Stimulated activated CD8-positive, alpha-beta memory T cell treated with anti-CD3 and anti-CD28 coated beads, Interleukin-15, amount 100 ng/mL, for 48 hours (primary cell): ENCODE data around the gene GLT6D1.

Experiments
- DNase-seq, 2 donors: peaks; one replicate each; pipeline ENCODE4 v3.0.0-alpha.2; 2020; ENCODE audit warnings: low read depth in 2 of 2

Gene GLT6D1

DNA sequence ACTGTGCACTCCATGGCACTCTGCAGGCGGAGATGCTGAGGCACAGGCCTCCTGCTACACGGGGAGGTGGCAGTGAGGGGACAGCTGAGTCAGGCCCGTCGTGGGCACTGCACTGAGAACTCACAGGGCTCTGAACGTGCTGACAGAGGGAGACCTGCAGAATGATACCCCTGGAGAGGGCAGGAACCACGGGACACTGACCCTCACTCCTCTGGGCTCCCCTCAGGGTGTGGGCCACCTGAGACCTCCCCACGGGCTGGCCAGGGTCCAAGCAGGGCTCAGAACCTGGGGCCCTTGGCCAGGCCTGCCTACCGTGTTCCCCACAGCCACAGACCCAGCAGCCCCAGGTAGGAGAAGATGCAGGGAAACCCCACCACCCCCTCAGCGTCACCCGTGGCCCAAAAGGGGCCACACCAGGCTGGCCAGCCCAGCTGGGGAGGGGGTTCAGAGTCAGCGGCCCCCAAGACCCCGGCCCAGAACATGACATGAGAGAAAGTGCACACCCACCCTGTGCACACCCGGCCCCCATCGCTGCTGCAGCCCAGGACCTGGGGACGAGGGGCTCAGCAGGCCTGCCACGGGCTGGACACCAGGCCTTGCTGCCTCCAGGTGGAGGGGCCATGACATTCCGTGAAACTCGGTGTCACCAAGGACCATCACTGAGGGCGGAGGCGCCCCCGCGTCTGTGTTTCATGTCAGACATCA lies 30.9 kb downstream of the GLT6D1 start:
- DNase-seq: no peak

DNA sequence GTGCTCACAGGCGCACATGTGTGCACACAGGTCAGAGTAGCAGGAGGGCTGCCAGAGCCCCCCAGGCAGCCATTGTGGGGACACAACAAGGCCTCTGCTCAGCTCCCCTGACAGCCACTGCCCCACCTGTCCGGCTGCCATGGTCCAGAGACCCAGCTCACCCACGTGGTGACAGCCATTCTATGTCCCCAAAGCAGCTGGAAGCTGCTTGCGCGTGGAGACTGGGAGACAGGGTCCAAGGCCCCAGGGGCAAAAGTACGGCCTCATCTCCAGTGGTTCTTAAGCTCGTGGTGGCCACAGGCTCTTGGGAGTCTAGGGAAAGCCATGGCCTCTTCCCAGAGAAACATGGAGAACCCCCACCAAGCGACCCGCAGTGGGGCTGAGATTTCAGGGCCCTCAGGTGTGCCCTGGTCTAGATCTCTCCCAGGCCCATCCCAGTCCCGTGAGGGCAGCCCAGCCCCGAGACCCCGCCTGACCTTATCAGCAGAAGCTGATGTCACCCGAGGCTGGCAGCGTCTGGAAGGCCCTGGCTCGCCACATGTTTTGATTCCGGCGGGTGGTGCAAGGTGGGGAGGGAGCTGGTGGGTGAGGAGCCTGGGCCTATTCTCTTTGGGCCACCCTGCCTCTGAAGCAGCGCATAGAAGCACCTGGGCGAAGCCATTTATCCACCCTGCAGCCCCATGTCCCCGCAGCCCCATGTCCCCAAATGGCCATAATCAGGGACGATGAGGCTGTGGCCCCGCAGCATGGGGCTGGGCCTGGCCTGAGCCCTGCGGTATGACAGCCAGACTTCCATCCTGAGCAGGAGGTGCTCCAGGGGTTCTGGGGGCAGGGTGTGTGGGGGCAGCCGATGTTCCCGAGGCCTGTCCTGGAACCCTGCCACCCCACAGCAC lies 31.7 kb downstream of the GLT6D1 start:
- no peak for DNase-seq

DNA sequence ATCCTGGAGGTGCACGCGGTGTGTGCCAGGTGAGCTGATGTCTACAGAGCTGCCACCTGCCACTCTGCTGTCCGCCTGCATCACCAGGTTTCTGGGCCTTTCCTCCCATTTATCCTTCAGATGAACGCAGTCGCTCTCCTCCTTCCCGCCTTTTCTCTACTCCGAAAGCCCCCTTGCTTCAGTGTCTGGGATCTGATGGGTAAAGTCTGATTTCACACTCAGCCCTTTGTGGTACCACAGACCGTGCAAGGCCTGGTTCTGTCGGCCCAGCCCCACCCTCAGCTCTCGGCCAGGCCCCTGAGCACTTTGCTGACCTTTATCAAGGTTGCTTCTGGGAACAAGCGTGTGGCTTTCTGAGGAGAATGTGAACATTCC lies 32.5 kb downstream of the GLT6D1 start:
- DNase-seq: no peak

DNA sequence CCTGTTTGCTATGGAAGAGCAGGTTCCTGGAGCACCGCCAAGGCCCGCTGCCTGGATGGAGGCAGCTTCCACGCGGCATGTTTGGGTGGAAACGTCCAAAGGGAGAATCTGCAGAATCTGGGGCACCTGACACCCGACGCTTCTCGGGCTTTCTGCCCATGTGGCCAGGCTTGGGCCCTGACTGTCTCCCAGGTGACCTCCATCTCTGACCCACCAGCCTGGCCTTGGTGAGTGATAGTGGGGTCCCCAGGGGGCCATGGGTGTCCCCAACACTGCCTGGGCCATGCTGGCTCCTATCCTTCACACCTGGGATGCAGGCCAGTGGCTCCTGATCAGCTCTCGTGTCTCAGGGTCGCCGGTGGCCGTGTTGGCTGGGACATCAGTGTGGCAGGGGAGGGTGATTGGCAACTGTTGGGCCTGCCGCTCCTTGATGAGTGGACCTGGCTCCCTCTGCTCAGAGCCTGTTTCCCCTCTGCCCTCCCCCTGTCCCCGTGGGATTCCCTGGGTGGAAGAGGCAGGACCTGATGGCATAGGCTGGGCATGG lies 34.0 kb downstream of the GLT6D1 start:
- DNase-seq: no peak

DNA sequence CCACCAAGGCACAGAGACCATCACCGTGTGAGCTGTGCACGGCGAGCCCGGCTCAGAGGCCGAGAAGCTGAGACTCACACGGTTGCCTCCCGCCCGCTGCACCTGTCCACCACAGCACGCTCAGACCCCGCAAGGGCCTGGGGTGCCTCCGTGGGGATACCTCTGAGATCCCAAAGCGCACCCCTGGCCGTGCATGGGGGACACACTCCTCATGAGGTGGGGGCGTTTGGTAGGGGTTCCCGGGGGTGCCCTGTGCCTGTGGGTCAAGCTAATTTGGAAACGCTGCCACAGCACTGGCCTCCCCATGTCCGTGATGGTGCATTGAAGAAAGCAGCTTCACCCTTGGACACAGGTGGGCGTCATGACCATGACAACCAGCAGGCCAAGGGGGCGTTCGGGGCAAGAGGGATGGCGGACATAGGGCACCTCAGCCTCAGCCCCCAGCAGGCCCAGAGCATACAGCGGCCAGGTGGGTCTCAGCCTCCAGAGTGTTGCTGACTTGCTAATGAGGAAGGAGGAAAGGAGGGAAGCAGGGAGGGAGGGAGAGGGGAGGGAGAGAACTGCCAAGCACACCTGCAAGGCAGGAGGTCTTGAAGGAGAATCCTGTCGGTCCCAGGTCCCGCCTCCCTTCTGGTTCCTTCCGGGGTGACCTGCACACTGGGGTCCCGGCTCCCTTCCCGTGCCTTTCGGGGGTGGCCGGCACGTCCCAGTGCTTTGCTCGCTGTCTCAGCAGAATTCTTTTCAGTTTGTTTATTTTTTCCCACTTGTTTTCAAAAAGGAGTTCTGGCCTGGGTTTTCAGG lies 34.7 kb downstream of the GLT6D1 start:
- DNase-seq: no peak

DNA sequence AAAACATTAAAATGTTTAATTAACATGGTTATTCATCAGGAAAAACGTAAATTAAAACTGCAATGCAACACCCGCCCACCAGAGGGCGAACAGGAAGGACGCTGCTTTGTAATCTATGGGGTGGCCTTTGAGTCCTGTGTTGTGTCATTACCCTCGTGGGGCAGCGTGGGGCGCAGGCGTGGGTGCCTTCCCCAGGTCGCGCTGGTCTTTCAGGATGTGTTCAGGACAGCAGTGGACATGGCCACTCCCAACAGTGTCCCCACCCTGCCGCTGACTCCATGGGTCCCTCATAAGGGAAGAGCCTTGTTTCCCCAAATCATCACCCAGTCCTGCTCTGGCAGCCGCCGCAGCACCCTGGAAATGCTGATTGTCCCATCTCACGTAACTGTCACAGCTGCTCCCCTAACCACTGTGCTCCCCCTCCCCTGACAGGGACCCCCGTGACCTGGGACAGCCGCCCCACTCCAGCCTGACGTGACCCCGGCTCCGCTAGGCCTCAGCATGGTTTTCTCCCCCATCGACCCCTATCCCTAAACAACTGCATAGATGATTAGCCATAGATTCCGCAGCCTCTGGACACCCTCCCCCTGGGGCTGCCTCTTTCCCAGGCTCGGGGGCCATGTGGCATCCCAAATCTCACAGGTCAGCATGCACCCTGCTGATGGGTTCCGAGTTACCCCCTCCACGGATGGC lies 36.4 kb downstream of the GLT6D1 start:
- peak; percentile 15 to 19 for DNase-seq

DNA sequence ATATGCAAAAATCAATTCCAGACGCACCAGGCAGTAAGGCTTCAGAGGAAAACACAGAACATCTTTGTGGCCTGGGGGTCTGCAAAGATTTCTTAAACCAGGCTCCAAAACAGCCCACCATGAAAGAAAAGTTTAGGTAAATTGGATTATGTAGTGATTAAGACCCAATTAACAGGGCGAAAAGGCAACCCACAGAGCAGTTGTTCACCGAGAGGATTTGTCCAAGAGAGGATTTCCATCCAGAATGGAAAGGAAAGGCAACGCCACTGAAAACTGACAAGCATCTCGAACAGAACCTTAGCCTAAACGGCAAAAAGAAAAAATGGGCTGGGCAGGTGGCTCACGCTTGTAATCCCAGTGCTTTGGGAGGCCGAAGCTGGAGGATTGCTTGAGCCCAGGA lies 37.4 kb downstream of the GLT6D1 start:
- no peak for DNase-seq

DNA sequence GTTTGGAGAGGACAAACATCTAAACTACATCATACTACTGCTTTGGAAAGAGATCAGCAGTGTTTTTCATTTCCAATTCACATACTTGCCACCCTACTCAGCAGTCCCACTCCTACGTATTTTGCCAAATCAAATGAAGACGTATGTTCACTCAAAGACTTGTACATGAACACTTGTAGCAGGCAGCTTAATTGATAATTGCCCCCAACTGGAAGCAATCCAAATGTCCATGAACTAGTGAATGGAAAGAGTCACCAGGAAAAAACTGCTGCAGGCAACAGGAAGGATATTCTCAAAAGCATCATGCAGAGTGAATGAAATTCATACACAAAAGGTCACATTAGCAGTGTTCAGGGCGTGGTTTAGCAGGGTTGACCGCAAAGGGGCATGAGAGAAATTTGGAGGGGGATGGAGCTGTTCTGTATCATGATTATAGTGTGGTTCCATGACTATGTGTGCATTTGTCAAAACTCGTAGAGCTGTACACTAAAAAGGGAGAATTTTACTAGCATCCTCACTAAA lies 39.0 kb downstream of the GLT6D1 start:
- DNase-seq: no peak

DNA sequence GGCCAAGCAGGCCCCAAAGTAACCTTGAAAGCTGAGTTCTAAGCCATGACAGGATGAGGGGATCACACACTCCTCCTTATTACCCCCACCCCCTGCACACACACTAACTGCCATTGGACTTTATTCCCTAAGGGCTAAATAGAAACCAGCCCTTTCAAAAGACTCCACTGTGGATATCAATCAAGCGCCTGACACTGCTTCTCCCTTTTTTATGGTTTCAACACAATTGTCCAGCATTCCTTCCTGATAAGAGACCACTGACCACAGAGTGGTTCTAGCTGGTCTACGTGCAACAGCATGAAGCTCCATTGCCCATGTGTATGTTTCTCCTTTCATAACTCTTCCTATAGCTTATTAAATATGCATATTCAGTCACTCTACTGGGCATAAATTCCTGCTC lies 43.1 kb downstream of the GLT6D1 start:
- no peak for DNase-seq

DNA sequence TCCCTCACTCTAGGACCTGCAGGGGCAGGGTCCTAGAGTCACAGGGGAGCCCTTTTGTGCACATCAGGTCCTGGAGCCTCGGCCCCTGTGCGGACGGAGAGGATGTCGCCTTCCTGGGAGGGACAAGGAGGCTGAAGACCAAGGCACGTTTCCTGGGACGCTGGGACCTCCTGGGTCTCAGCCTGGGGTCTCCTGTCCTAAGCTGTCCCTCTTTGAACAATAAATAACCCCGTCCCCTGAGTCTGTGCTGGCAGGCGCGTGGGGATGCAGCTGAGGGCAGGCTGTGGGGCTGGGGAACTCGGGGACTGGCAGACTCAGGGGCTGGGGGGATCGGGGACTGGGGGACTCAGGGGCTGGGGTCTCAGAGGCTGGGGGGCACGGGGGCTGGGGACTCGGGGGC lies 46.7 kb downstream of the GLT6D1 start:
- DNase-seq: no peak

DNA sequence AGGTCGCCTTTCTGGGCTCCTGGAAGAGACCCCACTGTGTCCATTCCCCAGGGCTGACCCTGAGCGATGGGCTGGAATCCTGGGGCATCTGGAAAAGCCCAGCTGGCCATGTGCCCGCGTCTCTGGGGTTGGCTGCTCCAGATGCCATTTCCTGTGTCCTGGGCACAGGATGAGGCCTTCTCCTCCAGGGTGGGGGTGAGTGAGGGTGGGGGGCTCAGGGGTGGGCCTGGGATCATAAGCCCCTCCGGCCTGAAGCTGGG lies 47.1 kb downstream of the GLT6D1 start:
- DNase-seq: no peak

DNA sequence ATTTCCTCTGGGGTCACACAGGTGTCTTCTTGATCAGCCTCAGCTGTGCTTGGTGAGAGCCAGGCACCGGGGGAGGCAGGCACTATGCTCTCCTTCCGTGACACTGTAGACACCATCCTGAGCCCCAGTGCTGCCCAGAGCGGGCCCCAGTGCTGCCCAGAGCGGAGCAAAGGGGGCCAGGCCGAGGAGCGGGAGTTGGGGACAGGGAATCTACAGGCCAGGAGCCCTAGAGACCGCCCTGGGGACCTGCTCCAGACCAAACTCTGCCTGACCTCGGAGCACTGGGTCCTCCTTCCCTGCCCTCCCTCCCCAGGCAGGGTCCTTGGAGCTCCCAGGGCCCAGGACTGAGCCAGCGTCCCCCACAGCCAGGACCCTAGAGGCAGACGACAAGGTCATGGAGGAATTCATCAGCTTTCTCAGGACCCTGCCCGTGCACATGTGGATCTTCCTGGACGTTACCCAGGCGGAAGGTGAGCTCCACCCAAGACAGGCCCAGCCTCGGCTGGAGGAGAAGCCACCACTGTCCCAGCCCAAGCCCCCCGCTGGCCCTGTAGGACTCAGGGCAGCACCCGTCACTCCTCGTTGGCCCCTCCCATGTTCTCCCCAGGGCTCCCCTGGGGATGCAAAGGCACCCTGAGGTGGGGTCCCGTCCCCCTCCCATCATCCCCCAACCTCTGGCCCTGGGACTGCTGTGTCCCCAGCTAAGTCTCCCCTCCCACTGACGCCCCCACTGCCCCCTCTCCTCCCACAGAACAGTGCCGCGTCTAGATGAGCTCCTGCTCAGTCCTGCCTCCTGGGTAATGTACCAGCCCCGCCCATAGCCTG lies 47.6 kb downstream of the GLT6D1 start:
- DNase-seq: no peak

DNA sequence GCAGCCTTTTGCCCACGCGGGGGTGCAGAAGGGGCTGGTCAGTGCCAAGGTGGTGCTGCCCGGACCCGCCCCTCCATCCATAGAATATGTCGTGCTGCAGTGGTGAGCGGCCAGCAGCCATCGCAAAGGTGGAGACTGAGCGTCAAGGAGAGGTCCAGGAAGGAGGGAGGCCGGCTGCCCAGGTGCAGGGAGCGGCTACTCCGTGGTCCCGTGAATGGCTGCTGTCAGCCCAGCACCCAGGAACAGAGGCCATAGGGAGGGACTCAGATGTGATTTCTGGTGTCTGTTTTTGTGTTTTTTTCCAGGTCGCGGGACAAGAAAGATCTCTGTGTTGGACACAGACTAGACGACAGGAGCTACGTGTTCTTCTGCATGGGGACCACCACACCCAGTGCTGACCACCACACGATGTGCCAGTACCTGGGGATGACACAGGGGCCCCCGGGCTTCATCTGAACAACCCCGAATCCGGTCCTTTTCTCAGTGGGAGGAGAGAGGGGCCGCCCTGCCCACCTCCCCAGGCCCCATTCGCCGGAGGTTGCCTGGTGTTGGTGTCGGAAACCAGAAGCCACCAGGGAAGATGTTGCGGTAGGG lies 48.8 kb downstream of the GLT6D1 start:
- no peak for DNase-seq

DNA sequence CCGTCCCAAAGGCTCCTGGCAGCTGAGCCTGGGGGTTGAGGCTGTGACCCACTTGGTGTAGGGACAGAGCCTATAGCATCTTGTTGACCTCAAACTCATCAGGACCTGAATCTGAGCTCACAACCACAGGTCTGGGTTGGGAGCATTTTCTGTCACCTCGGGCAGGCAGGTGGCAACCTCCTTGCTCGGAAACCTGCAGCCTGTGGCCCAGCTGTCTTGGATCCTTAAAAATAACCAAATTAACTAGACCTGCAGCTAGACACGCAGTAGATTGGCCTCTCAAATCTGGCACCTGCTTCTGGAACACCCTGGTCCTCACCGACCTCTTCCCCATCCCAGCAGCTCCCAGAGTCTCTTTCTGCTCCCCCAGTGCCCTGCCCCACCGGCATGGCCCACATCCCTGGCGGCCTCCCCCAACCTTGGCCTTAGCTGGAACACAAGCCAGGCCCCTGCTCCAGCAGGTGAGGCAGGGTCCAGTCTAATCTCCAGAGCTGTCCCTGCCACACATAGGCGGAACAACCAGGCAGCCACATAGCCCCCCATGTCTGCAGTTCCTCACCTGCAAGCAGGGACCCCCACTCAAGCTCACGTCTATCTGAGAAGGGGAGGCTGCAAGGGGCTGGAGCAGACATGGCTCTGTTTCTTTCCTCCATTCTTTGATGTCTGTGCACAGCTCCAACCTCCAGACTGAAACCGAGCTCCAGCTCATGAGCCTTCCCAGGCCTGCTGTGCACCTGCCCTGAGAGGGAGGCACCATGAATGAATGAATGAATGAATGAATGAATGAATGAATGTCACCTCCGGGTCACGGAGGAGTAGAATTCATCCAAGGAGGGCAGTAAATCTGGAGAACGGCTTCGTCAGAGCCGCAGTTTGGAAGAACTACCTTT lies 49.5 kb downstream of the GLT6D1 start:
- DNase-seq: no peak

DNA sequence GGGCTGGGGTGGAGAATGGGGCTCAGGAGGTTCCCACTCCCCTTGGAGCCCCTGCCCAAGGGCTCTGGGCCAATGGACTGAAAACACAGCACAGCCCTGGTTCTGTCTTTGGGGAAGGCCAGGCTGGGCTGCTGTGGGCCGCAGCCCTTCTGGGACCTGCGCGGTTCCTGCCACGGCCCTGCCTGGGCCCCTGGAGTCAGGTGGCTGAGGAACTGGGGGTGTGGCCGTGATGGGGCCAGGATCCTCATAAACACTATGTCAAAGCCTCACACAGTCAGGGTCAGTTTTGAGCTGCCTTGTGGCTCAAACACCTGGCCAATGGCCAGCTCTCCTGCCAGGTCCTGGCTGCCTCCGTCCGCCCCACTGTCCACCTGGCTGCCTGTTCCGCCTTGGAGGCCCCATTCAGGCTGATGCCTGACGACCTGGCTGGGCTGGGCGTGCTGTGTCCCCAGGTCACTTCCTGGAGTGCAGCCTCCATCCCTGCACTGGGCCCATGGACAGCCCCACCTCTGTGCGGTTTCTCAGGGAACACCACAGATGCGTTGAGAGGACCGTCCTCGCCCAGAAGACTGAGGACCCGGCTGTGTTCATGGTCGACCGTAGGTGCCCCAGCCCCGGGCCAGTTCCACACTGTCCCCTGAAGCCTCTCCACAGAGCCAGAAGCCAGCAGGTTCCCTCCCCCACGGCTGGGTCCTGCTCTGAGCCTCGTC lies 50.3 kb downstream of the GLT6D1 start:
- no peak for DNase-seq

DNA sequence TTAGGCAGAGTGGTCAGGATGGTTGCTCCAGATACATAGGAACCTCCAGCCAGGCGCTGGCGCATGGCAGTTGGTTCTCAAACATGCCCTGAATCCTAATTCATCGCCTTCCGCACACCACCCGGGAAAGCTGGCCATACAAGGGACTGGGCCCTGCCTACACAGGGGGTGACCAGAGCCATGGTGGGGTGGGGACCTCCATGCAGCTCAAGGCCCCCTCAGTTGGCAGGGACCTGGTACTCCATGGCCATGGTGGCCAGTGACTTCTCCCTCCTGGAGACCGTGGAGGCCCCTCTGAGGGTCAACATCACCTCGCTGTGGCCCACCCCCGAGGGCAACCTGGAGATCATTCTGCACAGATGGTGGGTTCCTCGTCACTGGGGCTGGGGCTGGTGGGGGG lies 51.0 kb downstream of the GLT6D1 start:
- DNase-seq: no peak

DNA sequence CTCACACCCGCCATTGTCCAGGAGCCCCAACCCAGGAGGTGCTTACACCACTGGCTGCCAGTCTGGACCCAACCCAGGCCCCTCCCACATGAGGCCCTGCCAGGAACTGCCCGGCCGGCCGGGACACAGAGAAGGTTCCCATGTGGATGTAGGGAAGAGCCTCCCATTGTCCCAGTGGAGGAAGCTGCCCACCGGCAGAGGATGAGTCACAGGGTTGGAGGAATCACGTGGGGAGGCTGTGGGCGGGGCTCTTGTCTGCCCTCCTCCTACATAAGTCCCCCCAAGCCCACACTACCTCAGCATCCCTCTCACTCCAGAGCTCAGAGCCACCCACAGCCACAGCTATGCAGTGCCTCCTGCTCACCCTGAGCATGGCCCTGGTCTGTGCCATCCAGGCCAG lies 51.7 kb downstream of the GLT6D1 start:
- DNase-seq: no peak

DNA sequence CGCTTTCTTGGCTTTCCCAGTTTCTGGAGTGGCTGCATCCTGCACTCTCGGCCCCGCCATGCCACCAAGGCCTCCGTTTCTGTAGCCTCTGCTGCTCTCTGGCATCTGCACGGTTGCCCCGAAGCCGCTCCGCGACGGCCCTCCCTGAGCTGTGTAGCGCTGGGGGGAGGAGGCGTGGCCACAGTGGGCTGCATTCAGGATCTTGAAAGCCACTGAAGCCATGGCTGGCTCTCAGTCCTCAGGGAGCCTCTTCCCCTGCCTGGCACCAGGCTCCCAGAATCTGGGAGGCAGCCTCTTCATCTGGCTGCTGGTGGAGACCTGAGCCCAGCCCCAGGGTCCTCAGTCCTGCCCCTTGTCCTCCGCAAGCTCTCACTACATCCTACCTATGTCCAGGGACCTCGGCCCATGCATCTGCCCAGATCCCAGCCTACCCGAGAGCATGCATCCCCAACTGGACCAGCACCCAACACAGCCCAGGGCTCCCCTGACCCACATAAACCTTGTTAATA lies 52.7 kb downstream of the GLT6D1 start:
- no peak for DNase-seq
